ENCODE data around the gene CFTR. TPM values are rescaled to one million over a fixed set of nuclear protein-coding genes. Genes with fewer than 3 reads are reported as not detected.
"Not testable (repeated sequence)": the region's sequence is repeated elsewhere in the genome, so short reads cannot be mapped to it uniquely, and the experiment has no call there.

Gene CFTR
- total RNA-seq, 2 donors from 2014 or later: not detected

GRCh38 chr7:117478836-117479224, 995 bp upstream of the CFTR start:
- H3K4me1 Mint-ChIP-seq: no peaks in the 10 kb centered on the region
- no peak for ATAC-seq
- no peak for DNase-seq
- H3K27ac Mint-ChIP-seq: no peak overlapping the region
- peaks cover 29% of the 10 kb centered on the region for H3K27me3 Mint-ChIP-seq
- no peak overlapping the region for H3K4me3 Mint-ChIP-seq
- no peaks in the 10 kb centered on the region for H3K36me3 Mint-ChIP-seq (ENCODE audit: low read depth)
- no peaks in the 10 kb centered on the region for H3K9me3 ChIP-seq (ENCODE audit: control insufficient read depth, low read length, poor library complexity, severe bottlenecking)

- H3K27me3 Mint-ChIP-seq: peaks cover 29% of the 10 kb centered on the region
- H3K27ac Mint-ChIP-seq: no peak overlapping the region
- DNase-seq (no peak), ATAC-seq (no peak)
- no peaks in the 10 kb centered on the region for H3K36me3 Mint-ChIP-seq (ENCODE audit: low read depth)
- no peaks in the 10 kb centered on the region for H3K4me1 Mint-ChIP-seq
- H3K9me3 ChIP-seq (ENCODE audit: control insufficient read depth, low read length, poor library complexity, severe bottlenecking): no peaks in the 10 kb centered on the region
- no peak overlapping the region for H3K4me3 Mint-ChIP-seq
Observed at GRCh38 chr7:117480055-117480362, 184 bp downstream of the CFTR start.

- no peak for DNase-seq
- no peaks in the 10 kb centered on the region for H3K4me1 Mint-ChIP-seq
Observed at GRCh38 chr7:117480978-117481377, 1.2 kb downstream of the CFTR start.

GRCh38 chr7:117485118-117485620, 5.3 kb downstream of the CFTR start:
- no peak for DNase-seq
- H3K27ac Mint-ChIP-seq: no peak overlapping the region
- no peak overlapping the region for H3K4me3 Mint-ChIP-seq

More at GRCh38 chr7:117480978-117481377, 1.2 kb downstream of the CFTR start:
- no peak for ATAC-seq
- no peak overlapping the region for H3K27ac Mint-ChIP-seq
- no peaks in the 10 kb centered on the region for H3K36me3 Mint-ChIP-seq (ENCODE audit: low read depth)
- peaks cover 23% of the 10 kb centered on the region for H3K27me3 Mint-ChIP-seq
- H3K9me3 ChIP-seq (ENCODE audit: control insufficient read depth, low read length, poor library complexity, severe bottlenecking): no peaks in the 10 kb centered on the region
- H3K4me3 Mint-ChIP-seq: no peak overlapping the region

GRCh38 chr7:117489016-117489415, 9.2 kb downstream of the CFTR start:
- DNase-seq (no peak), ATAC-seq (no peak)
- Mint-ChIP-seq H3K4me1 (no peaks in the 10 kb centered on the region), H3K36me3 (ENCODE audit: low read depth) (no peaks in the 10 kb centered on the region), H3K4me3 (no peak overlapping the region), H3K27ac (no peak overlapping the region), H3K27me3 (no peaks in the 10 kb centered on the region)
- no peaks in the 10 kb centered on the region for H3K9me3 ChIP-seq (ENCODE audit: control insufficient read depth, low read length, poor library complexity, severe bottlenecking)

More at GRCh38 chr7:117485118-117485620, 5.3 kb downstream of the CFTR start:
- no peak for ATAC-seq
- H3K4me1 Mint-ChIP-seq: no peaks in the 10 kb centered on the region
- H3K36me3 Mint-ChIP-seq (ENCODE audit: low read depth): no peaks in the 10 kb centered on the region
- H3K9me3 ChIP-seq (ENCODE audit: control insufficient read depth, low read length, poor library complexity, severe bottlenecking): no peaks in the 10 kb centered on the region
- peaks cover 13% of the 10 kb centered on the region for H3K27me3 Mint-ChIP-seq

GRCh38 chr7:117489430-117489829, 9.6 kb downstream of the CFTR start:
- DNase-seq (no peak), ATAC-seq (no peak)
- no peaks in the 10 kb centered on the region for H3K9me3 ChIP-seq (ENCODE audit: control insufficient read depth, low read length, poor library complexity, severe bottlenecking)
- no peaks in the 10 kb centered on the region for H3K27me3 Mint-ChIP-seq
- H3K4me3 Mint-ChIP-seq: no peak overlapping the region
- H3K27ac Mint-ChIP-seq: no peak overlapping the region
- H3K36me3 Mint-ChIP-seq (ENCODE audit: low read depth): no peaks in the 10 kb centered on the region
- H3K4me1 Mint-ChIP-seq: no peaks in the 10 kb centered on the region

- H3K27me3 Mint-ChIP-seq: no peaks in the 10 kb centered on the region
- H3K27ac Mint-ChIP-seq: no peak overlapping the region
- no peaks in the 10 kb centered on the region for H3K36me3 Mint-ChIP-seq (ENCODE audit: low read depth)
- no peak for DNase-seq
- H3K4me1 Mint-ChIP-seq: no peaks in the 10 kb centered on the region
- H3K4me3 Mint-ChIP-seq: no peak overlapping the region
- no peak for ATAC-seq
- H3K9me3 ChIP-seq (ENCODE audit: control insufficient read depth, low read length, poor library complexity, severe bottlenecking): no peaks in the 10 kb centered on the region
Observed at GRCh38 chr7:117489911-117490310, 10.1 kb downstream of the CFTR start.

GRCh38 chr7:117492649-117493048, 12.8 kb downstream of the CFTR start:
- H3K9me3 ChIP-seq (ENCODE audit: control insufficient read depth, low read length, poor library complexity, severe bottlenecking): no peaks in the 10 kb centered on the region
- no peaks in the 10 kb centered on the region for H3K27me3 Mint-ChIP-seq
- no peaks in the 10 kb centered on the region for H3K4me1 Mint-ChIP-seq
- DNase-seq (no peak), ATAC-seq (no peak)
- no peaks in the 10 kb centered on the region for H3K36me3 Mint-ChIP-seq (ENCODE audit: low read depth)
- no peak overlapping the region for H3K27ac Mint-ChIP-seq
- H3K4me3 Mint-ChIP-seq: no peak overlapping the region

GRCh38 chr7:117493460-117493859, 13.6 kb downstream of the CFTR start:
- H3K36me3 Mint-ChIP-seq (ENCODE audit: low read depth): no peaks in the 10 kb centered on the region
- H3K4me1 Mint-ChIP-seq: no peaks in the 10 kb centered on the region
- DNase-seq: no peak
- no peaks in the 10 kb centered on the region for H3K27me3 Mint-ChIP-seq
- no peak overlapping the region for H3K27ac Mint-ChIP-seq
- H3K4me3 Mint-ChIP-seq: no peak overlapping the region
- ATAC-seq: no peak
- H3K9me3 ChIP-seq (ENCODE audit: control insufficient read depth, low read length, poor library complexity, severe bottlenecking): no peaks in the 10 kb centered on the region

GRCh38 chr7:117495308-117495707, 15.5 kb downstream of the CFTR start:
- ATAC-seq (no peak), DNase-seq (no peak)
- Mint-ChIP-seq H3K27ac (no peak overlapping the region), H3K4me3 (no peak overlapping the region), H3K36me3 (ENCODE audit: low read depth) (no peaks in the 10 kb centered on the region), H3K4me1 (no peaks in the 10 kb centered on the region), H3K27me3 (no peaks in the 10 kb centered on the region)
- no peaks in the 10 kb centered on the region for H3K9me3 ChIP-seq (ENCODE audit: control insufficient read depth, low read length, poor library complexity, severe bottlenecking)

- ATAC-seq (no peak), DNase-seq (no peak)
- H3K27ac Mint-ChIP-seq: no peak overlapping the region
- no peaks in the 10 kb centered on the region for H3K4me1 Mint-ChIP-seq
- H3K36me3 Mint-ChIP-seq (ENCODE audit: low read depth): no peaks in the 10 kb centered on the region
- H3K27me3 Mint-ChIP-seq: no peaks in the 10 kb centered on the region
- no peaks in the 10 kb centered on the region for H3K9me3 ChIP-seq (ENCODE audit: control insufficient read depth, low read length, poor library complexity, severe bottlenecking)
- no peak overlapping the region for H3K4me3 Mint-ChIP-seq
Observed at GRCh38 chr7:117502331-117502730, 22.5 kb downstream of the CFTR start.

GRCh38 chr7:117505238-117505637, 25.4 kb downstream of the CFTR start:
- Mint-ChIP-seq H3K27ac (no peak overlapping the region), H3K27me3 (no peaks in the 10 kb centered on the region), H3K4me3 (no peak overlapping the region), H3K36me3 (ENCODE audit: low read depth) (no peaks in the 10 kb centered on the region), H3K4me1 (no peaks in the 10 kb centered on the region)
- ATAC-seq (no peak), DNase-seq (no peak)
- H3K9me3 ChIP-seq (ENCODE audit: control insufficient read depth, low read length, poor library complexity, severe bottlenecking): no peaks in the 10 kb centered on the region

- ATAC-seq: no peak
- no peaks in the 10 kb centered on the region for H3K9me3 ChIP-seq (ENCODE audit: control insufficient read depth, low read length, poor library complexity, severe bottlenecking)
- no peak for DNase-seq
- Mint-ChIP-seq H3K4me3 (no peak overlapping the region), H3K36me3 (ENCODE audit: low read depth) (no peaks in the 10 kb centered on the region), H3K27me3 (no peaks in the 10 kb centered on the region), H3K4me1 (no peaks in the 10 kb centered on the region), H3K27ac (no peak overlapping the region)
Observed at GRCh38 chr7:117508676-117509075, 28.9 kb downstream of the CFTR start.

GRCh38 chr7:117517194-117517593, 37.4 kb downstream of the CFTR start:
- not testable (repeated sequence) for ATAC-seq; H3K27me3 Mint-ChIP-seq; H3K36me3 Mint-ChIP-seq (ENCODE audit: low read depth); H3K4me3 Mint-ChIP-seq; DNase-seq; H3K27ac Mint-ChIP-seq; H3K4me1 Mint-ChIP-seq; H3K9me3 ChIP-seq (ENCODE audit: control insufficient read depth, low read length, poor library complexity, severe bottlenecking)

- no peak for DNase-seq
- Mint-ChIP-seq H3K27me3 (no peaks in the 10 kb centered on the region), H3K4me3 (no peak overlapping the region), H3K36me3 (ENCODE audit: low read depth) (no peaks in the 10 kb centered on the region), H3K4me1 (no peaks in the 10 kb centered on the region), H3K27ac (no peak overlapping the region)
- H3K9me3 ChIP-seq (ENCODE audit: control insufficient read depth, low read length, poor library complexity, severe bottlenecking): no peaks in the 10 kb centered on the region
- no peak for ATAC-seq
Observed at GRCh38 chr7:117530390-117530789, 50.6 kb downstream of the CFTR start.

Data from T-helper 17 cell (primary cell).